ENCODE results near the gene CAV2. TPM values are rescaled to one million over a fixed set of nuclear protein-coding genes. Genes with fewer than 3 reads are reported as not detected.
"Not testable (repeated sequence)": the region's sequence is repeated elsewhere in the genome, so short reads cannot be mapped to it uniquely, and the experiment has no call there.

CAV2 gene
- total RNA-seq, 1 experiment from 2014 or later, result 260 TPM

- Histone ChIP-seq H3K9me3 (ENCODE audit: insufficient read depth, low read depth) (peaks cover 14% of the 10 kb centered on the region), H4K20me1 (ENCODE audit: insufficient read depth) (no peaks in the 10 kb centered on the region), H3K4me2 (no peak overlapping the region), H3K4me3 (no peak overlapping the region), H3F3A (ENCODE audit: insufficient read depth, low read depth) (no peaks in the 10 kb centered on the region), H3K79me2 (ENCODE audit: low read depth) (no peaks in the 10 kb centered on the region), H3K27me3 (ENCODE audit: insufficient read depth, low read depth) (no peaks in the 10 kb centered on the region), H3K27ac (no peak overlapping the region), H3K9me2 (ENCODE audit: insufficient read depth) (no peaks in the 10 kb centered on the region), H3K36me3 (ENCODE audit: low read depth) (no peaks in the 10 kb centered on the region), H2AFZ (no peak overlapping the region), H3K4me1 (replicated peaks; ENCODE audit: insufficient read depth) (no peaks in the 10 kb centered on the region)
- intact Hi-C loops (cut with micrococcal nuclease; ENCODE audit: unreplicated experiment), result no loop called here
- ChIA-PET POLR2A (ENCODE audit: unreplicated experiment) (interaction anchor here (0.6 kb wide), 2 partner anchors 9 to 138 kb away, joined by 3 to 9 read pairs; no protein-coding TSS in a partner anchor), CTCF (no interaction called here)
- no TSS peak for BruUV-seq (replicated peaks)
- no peak for TF ChIP-seq EZH2 (IDR thresholded peaks at IDR 0.05; ENCODE audit: low read depth)
- TF ChIP-seq CTCF (conservative IDR thresholded peaks at IDR 0.05), result no peak
- no peak for DNase-seq
These were observed 21.9 kb upstream of the CAV2 start for GRCh38 chr7:116477625-116478024.

GRCh38 chr7:116478834-116479233 lies 20.7 kb upstream of the CAV2 start:
- H3K4me2 ChIP-seq, result no peak overlapping the region
- no peak overlapping the region for H3K4me3 ChIP-seq
- no peaks in the 10 kb centered on the region for H3K36me3 ChIP-seq (ENCODE audit: low read depth)
- no peaks in the 10 kb centered on the region for H3K27me3 ChIP-seq (ENCODE audit: insufficient read depth, low read depth)
- ChIA-PET CTCF (no interaction called here), POLR2A (ENCODE audit: unreplicated experiment) (no interaction called here)
- no peaks in the 10 kb centered on the region for H4K20me1 ChIP-seq (ENCODE audit: insufficient read depth)
- BruUV-seq (replicated peaks), result no TSS peak
- intact Hi-C loops (cut with micrococcal nuclease; ENCODE audit: unreplicated experiment), result no loop called here
- DNase-seq, result no peak
- no peaks in the 10 kb centered on the region for H3K79me2 ChIP-seq (ENCODE audit: low read depth)
- H3K9me3 ChIP-seq (ENCODE audit: insufficient read depth, low read depth), result peaks cover 13% of the 10 kb centered on the region
- no peaks in the 10 kb centered on the region for H3K9me2 ChIP-seq (ENCODE audit: insufficient read depth)
- H3F3A ChIP-seq (ENCODE audit: insufficient read depth, low read depth), result no peaks in the 10 kb centered on the region
- TF ChIP-seq EZH2 (IDR thresholded peaks at IDR 0.05; ENCODE audit: low read depth), result no peak
- no peak for TF ChIP-seq CTCF (conservative IDR thresholded peaks at IDR 0.05)
- H2AFZ ChIP-seq, result no peak overlapping the region
- H3K27ac ChIP-seq, result no peak overlapping the region
- no peaks in the 10 kb centered on the region for H3K4me1 ChIP-seq (replicated peaks; ENCODE audit: insufficient read depth)

GRCh38 chr7:116483271-116483942 lies 16.1 kb upstream of the CAV2 start:
- Histone ChIP-seq H2AFZ (no peak overlapping the region), H3K36me3 (ENCODE audit: low read depth) (no peaks in the 10 kb centered on the region), H3K9me2 (ENCODE audit: insufficient read depth) (no peaks in the 10 kb centered on the region), H3K79me2 (ENCODE audit: low read depth) (no peaks in the 10 kb centered on the region), H3F3A (ENCODE audit: insufficient read depth, low read depth) (no peaks in the 10 kb centered on the region), H3K4me2 (no peak overlapping the region), H3K27me3 (ENCODE audit: insufficient read depth, low read depth) (no peaks in the 10 kb centered on the region), H3K4me1 (replicated peaks; ENCODE audit: insufficient read depth) (no peaks in the 10 kb centered on the region), H3K9me3 (ENCODE audit: insufficient read depth, low read depth) (no peaks in the 10 kb centered on the region), H3K27ac (no peak overlapping the region), H3K4me3 (no peak overlapping the region), H4K20me1 (ENCODE audit: insufficient read depth) (no peaks in the 10 kb centered on the region)
- BruUV-seq (replicated peaks), result no TSS peak
- POLR2A ChIA-PET (ENCODE audit: unreplicated experiment), result no interaction called here
- intact Hi-C loops (cut with micrococcal nuclease; ENCODE audit: unreplicated experiment), result no loop called here
- no peak for TF ChIP-seq CTCF (conservative IDR thresholded peaks at IDR 0.05)
- no peak for TF ChIP-seq EZH2 (IDR thresholded peaks at IDR 0.05; ENCODE audit: low read depth)
- CTCF ChIA-PET, result no interaction called here
- no peak for DNase-seq

- DNase-seq; H3K36me3 ChIP-seq (ENCODE audit: low read depth); H3K4me3 ChIP-seq; H2AFZ ChIP-seq; H3K27me3 ChIP-seq (ENCODE audit: insufficient read depth, low read depth); intact Hi-C loops (cut with micrococcal nuclease; ENCODE audit: unreplicated experiment); H4K20me1 ChIP-seq (ENCODE audit: insufficient read depth); H3K4me2 ChIP-seq; H3K27ac ChIP-seq; H3F3A ChIP-seq (ENCODE audit: insufficient read depth, low read depth); BruUV-seq (replicated peaks); H3K4me1 ChIP-seq (replicated peaks; ENCODE audit: insufficient read depth); H3K9me2 ChIP-seq (ENCODE audit: insufficient read depth); POLR2A ChIA-PET (ENCODE audit: unreplicated experiment); H3K9me3 ChIP-seq (ENCODE audit: insufficient read depth, low read depth); H3K79me2 ChIP-seq (ENCODE audit: low read depth): not testable (repeated sequence)
- CTCF ChIA-PET, result interaction anchor here (0.6 kb wide), 1 partner anchor 20 kb away, joined by 4 read pairs; no protein-coding TSS in a partner anchor
These were observed 15.1 kb upstream of the CAV2 start for GRCh38 chr7:116484389-116484788.
